HEK293T (cell line): ENCODE measurements around the gene HMG20B.

ENCODE experiments used
- BHLHE40 ChIP-seq: fragments of 450-650 bp; IDR thresholded peaks from 2 replicates; pipeline ENCODE4 v1.6.1; 2016; ENCODE audit warnings: mild to moderate bottlenecking, moderate library complexity, borderline replicate concordance
- ELF4 ChIP-seq: fragments of 450-650 bp; IDR thresholded peaks from 2 replicates; pipeline ENCODE4 v1.6.1; 2017; ENCODE audit warnings: antibody characterized with exemption
- FOXK2 ChIP-seq: fragments of 450-650 bp; IDR thresholded peaks from 2 replicates; pipeline ENCODE4 v1.6.1; 2016; ENCODE audit warnings: mild to moderate bottlenecking
- FOXM1 ChIP-seq: fragments of 450-650 bp; IDR thresholded peaks from 2 replicates; pipeline ENCODE4 v1.6.1; 2017; ENCODE audit warnings: mild to moderate bottlenecking, borderline replicate concordance
- LEF1 ChIP-seq: fragments of 450-650 bp; IDR thresholded peaks from 2 replicates; pipeline ENCODE4 v1.6.1; 2017; ENCODE audit warnings: mild to moderate bottlenecking, borderline replicate concordance

DNA sequence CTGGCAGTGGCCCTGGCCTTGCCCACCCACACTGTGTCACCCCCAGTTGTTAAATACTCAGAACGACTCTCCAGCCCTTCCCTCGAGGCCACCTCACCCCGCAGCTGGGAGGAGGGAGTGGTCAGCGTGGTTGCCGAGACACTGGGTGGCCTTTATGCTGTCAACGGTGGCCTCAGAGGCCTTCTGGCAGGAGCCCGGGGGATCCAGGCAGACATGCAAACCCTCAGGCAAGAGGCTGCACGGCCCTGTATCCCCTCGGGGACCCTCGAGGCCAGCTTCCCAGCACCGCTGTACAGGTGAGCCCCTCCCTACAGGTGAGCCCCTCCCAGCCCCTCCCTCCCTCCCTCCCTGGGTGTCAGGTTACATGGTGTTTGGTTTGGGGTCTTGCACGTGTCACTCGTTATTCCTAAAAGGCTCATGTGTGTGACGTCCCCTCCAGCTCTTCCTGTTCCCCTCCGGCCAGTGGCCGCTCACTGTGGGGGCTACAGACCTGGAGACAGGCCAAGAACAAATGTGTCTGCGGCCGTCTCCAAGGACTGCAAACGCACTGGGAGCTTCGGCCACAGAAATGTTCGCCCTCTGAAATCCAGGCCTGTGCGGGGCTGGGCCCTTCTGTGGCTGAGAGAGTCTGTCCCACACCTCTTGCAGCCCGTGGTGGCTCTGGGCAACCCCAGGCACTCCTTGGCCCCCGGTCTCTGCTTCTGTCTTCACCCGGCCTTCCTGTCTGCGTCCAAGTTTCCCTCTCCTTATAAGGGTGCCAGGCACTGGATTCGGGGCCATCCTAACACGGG lies 33.6 kb upstream of the HMG20B start, which contains the start of gene TEKTIP1:
- TF ChIP-seq FOXK2 (no peak), LEF1 (no peak), BHLHE40 (no peak), ELF4 (no peak), FOXM1 (no peak)
